VCaP (cell line): ENCODE measurements around the gene CNTFR.

Source experiments
- H3K27ac ChIP-seq: fragments of 450-650 bp; 2 replicates; pipeline ENCODE4 v1.5.1; 2017
- CTCF ChIP-seq: fragments of 450-650 bp; conservative IDR thresholded peaks from 2 replicates; pipeline ENCODE4 v1.5.1; 2017; ENCODE audit warnings: mild to moderate bottlenecking, moderate library complexity

CNTFR gene

DNA sequence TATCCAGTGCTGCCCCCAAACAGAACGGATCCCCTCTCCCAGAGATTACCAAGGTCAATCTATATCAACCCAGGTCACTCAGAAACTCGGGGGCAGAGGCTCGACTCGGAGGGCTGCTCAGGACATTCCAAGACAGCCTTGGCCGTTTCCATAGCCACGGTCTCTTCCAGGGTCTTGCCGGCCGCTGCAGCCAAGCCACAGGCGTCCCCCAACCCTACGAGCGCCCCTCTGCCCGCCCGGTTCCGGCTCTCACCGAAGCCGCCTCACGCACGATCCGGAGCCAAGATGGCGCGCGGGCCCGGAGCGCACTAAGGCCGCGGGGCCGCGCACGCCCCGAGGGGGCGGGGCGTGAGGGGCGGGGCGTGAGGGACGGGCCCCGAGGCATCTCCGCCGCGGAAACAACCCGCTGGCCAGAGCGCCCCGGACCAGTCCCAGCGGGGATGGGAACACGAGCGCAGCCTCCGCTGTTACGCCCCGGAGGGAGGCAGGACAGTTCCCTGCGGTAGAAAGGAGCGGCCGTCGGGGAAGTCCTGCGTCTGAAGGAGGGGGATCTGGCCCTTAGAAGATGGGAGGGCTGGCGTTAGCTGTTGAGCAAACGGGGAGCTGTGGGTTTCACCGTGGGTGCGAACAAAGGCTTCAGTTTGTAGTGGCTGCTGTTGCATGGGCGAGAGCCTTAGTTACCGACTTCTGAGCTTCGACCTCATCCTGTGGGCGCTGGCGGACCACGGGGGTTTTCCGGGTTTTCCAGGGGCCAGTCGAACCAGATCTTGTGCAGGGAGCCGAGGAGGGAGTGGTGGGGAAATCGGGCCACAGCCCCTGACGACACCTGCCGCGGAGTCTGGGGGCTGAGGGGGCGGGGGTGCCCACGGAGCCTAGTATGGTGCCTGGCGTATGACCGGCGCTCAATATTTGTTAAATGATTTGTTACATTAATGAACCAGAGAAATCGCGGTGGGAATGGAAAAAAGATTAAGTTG lies 22.6 kb upstream of the CNTFR start, which contains the start of gene RPP25L:
TSS of gene RPP25L (minus strand) at position 287 of the 977 bp plus-strand sequence. CDS start 801 bp downstream, outside the sequence.
- no peak for TF ChIP-seq CTCF
- H3K27ac ChIP-seq = peak within 1 kb of the TSS; percentile 93

DNA sequence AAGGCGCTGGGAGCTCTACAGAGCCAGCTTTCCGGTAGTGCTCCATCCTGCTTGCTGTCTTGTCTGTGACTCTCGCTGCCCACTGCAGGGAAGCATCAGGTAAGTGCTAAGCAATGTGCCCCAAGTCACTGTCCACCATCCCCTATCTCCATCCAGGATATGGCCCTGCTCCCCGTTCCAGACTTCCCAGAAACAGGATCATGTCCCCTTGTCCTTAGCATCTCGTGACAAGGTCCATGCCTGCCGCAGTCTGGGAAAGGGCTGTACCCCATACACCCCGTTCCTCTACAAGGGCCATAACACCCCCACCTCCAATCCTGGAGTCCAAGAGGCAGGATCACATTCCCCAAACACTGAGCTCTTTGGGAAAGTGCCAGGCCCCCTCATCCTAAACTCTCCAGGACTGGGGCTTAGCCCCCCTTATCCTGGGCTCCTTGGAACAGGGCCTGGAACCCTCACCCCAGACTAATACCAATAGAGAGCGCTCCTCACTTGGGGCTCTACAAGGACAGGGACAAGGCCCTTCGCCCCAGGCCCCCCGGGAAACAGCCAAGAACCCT lies 21.8 kb upstream of the CNTFR start:
- peak overlapping the region; percentile 93 for H3K27ac ChIP-seq

DNA sequence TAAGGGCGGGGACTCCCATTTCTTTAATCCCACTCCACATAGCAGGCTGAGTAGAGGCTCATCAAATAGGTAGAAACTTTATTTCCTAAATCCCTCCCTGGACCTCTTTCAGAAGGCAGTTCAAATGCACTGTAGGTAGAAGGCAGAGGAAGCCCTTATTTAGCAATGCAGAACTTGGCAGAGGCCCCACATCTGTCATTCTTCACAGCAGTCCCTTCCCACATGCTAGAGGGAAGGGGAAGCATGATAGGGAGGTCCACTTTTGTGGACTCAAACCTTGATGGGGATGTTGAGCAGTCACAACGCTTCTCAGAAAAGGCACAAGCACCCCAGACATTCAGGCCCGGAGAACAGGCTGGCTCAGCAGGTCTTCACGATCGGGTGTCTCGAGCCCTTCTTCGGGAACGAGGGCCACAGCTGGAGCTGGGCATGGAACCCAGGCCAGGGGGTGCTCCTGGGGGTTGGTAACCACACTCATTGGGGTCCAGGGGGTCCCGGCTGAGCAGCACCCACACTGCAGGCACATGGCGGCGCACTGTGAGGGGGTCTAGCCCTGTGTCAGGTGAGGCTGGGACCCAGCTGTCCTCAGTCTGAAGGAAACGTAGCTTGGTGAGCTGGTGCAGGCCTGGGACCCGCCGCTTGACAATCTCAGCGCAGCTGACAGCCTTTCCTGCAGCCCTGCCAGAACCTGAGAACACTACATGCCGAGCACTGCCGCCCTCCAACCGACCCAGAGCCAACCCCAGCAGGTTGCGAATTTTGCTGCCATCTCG lies 21.1 kb upstream of the CNTFR start:
- peak overlapping the region; percentile 93 for H3K27ac ChIP-seq

More for the DNA sequence above, 21.8 kb upstream of the CNTFR start:
- TF ChIP-seq CTCF = no peak

DNA sequence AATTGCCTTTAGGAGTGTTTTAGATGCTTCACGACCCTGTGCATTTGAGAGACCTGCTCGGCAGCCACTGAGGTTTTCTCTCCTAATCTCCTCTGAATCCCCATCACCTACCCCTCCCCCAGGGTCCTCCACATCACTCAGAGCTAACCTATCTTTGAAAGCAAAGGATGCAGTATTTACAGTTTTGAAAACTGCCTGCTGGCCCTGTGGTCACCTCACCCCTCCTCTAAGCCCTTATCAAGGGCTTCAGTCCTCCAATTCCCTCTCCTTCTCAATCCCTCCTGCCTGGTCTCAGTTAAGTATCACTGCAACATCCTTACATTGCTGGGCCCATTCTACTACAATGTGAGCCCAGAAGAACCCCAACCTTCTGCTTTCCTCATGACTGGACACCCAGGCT lies 17.8 kb upstream of the CNTFR start:
- TF ChIP-seq CTCF = no peak
- no peak overlapping the region for H3K27ac ChIP-seq

More for the DNA sequence above, 21.1 kb upstream of the CNTFR start:
- TF ChIP-seq CTCF = no peak

DNA sequence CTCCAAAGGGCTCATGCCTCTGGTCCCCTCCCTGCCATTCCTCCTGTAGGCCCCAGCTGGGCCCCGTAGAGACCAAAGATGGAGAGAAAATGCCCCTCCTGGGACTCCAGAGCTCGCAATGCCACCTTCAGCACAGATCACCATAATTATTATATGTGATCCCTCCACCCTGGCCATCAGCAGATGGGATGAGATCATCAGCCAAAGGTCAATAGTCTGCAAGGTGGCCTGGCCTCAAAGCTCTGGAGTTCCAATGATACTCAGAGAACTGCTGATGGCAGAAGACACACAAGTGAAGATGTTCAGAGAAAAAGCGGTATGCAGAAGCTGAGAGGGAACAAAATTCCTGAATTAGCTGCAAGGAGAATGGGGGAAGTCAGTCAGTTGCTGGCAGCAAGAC lies 17.4 kb upstream of the CNTFR start:
- TF ChIP-seq CTCF = no peak
- no peak overlapping the region for H3K27ac ChIP-seq

DNA sequence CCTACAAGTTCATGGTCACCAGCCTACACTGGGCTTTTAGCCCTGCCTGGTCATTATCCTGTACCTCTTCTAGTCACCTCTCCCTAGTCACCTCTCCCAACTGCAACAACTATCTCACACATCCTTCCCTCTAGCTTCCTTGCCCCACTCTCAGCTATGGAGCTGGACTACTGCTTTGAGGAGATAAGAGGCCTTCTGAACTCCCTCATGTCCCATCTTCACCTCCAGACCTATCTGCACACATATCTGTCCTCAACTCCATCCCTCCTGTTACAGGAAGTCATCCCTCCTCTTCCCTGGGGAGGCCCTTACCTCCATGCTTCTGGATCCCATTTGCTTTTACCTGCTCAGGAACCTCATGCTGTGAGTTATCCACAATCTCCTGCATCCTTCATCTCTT lies 16.7 kb upstream of the CNTFR start:
- no peak overlapping the region for H3K27ac ChIP-seq
- TF ChIP-seq CTCF = no peak

DNA sequence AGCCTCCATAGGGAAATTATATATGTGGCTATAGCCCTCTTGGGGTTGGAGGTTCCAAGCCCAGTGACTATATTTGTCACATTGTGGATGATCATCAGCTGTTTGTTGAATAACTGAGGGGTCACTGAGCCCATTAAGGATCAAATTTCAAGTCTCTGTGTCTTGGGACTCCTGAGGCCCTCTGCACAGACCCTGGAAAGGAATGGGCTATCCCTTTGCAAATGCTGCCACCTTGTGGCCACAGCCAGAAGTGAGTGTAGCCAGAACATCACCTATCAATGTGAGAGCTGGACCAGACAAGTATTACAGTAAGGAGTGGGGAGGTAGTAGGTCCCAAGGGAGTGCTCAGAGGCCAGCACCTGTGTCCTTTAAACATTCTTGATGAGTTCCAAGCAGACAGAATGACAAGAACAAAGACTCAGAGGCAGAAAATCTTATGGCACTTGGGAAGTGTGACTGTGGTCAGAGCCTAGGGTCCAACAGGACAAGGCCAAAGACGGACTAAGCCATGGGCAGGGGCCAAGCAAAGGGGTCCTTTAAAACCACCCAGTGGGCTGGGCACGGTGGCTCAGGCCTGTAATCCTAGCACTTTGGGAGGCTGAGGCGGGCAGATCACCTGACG lies 14.2 kb upstream of the CNTFR start:
- H3K27ac ChIP-seq = no peak overlapping the region

More for the DNA sequence above, 14.2 kb upstream of the CNTFR start:
- peak; percentile 93 for TF ChIP-seq CTCF
